ENCODE measurements around the gene TSHZ3.

The TSHZ3 gene

GRCh38 chr19:31285744-31286143 is 63.5 kb downstream of the TSHZ3 start:
- DNase-seq = no peak

GRCh38 chr19:31284621-31285020 is 64.6 kb downstream of the TSHZ3 start:
- DNase-seq = no peak

GRCh38 chr19:31283701-31284100 is 65.5 kb downstream of the TSHZ3 start:
- no peak for DNase-seq

GRCh38 chr19:31282346-31282745 is 66.9 kb downstream of the TSHZ3 start:
- DNase-seq = no peak

- DNase-seq = no peak
These were observed 68.8 kb downstream of the TSHZ3 start for GRCh38 chr19:31280287-31281006.

GRCh38 chr19:31279436-31279765 is 69.8 kb downstream of the TSHZ3 start:
- DNase-seq = no peak

- no peak for DNase-seq
These were observed 70.4 kb downstream of the TSHZ3 start for GRCh38 chr19:31278555-31279435.

- no peak for DNase-seq
These were observed 71.7 kb downstream of the TSHZ3 start for GRCh38 chr19:31277516-31277915.

- no peak for DNase-seq
These were observed 72.4 kb downstream of the TSHZ3 start for GRCh38 chr19:31276831-31277230.

GRCh38 chr19:31275068-31275334 is 74.2 kb downstream of the TSHZ3 start:
- peak; percentile 32 to 44 for DNase-seq

- no peak for DNase-seq
These were observed 74.8 kb downstream of the TSHZ3 start for GRCh38 chr19:31274251-31275067.

- no peak for DNase-seq
These were observed 76.6 kb downstream of the TSHZ3 start for GRCh38 chr19:31272583-31273106.

- no peak for DNase-seq
These were observed 77.8 kb downstream of the TSHZ3 start for GRCh38 chr19:31271306-31271911.

GRCh38 chr19:31270897-31271296 is 78.3 kb downstream of the TSHZ3 start:
- DNase-seq = no peak

GRCh38 chr19:31269425-31270127 is 79.7 kb downstream of the TSHZ3 start:
- DNase-seq = no peak

GRCh38 chr19:31268751-31269383 is 80.4 kb downstream of the TSHZ3 start:
- no peak for DNase-seq

- no peak for DNase-seq
These were observed 82.5 kb downstream of the TSHZ3 start for GRCh38 chr19:31266731-31267130.

- DNase-seq = no peak
These were observed 83.0 kb downstream of the TSHZ3 start for GRCh38 chr19:31266196-31266595.

GRCh38 chr19:31264041-31264778 is 85.0 kb downstream of the TSHZ3 start:
- DNase-seq = no peak

- no peak for DNase-seq
These were observed 85.9 kb downstream of the TSHZ3 start for GRCh38 chr19:31263328-31263727.

- no peak for DNase-seq
These were observed 86.5 kb downstream of the TSHZ3 start for GRCh38 chr19:31262725-31263191.
